HCT116 (cell line): Measurements from ENCODE around the gene PLCL2. TPM values are rescaled to one million over a fixed set of nuclear protein-coding genes. Genes with fewer than 3 reads are reported as not detected.

ENCODE experiments used
- ATAC-seq: fragments of 200-7000 bp; cut with Tn5 transposase; 2 replicates; pipeline ENCODE4 v1.9.1; 2020; ENCODE audit warnings: mild to moderate bottlenecking, moderate library complexity
- BruUV-seq: library from RNA; stranded (reverse); fragments of 400-500 nt; replicated peaks from 2 replicates; lab custom pipeline; 2021; lab: Mats Ljungman, UMichigan
- CTCF ChIA-PET: fragments of 300-600 bp; sonication (Branson Sonifier 250); formaldehyde crosslinking; loops from one replicate; lab custom pipeline; 2021; ENCODE audit warnings: antibody characterized with exemption; lab: Charles Lee
- POLR2A ChIA-PET: fragments of 300-600, 350-600 bp; sonication (Branson Sonifier 250); formaldehyde crosslinking; loops from one replicate; lab custom pipeline; 2021; ENCODE audit warnings: antibody characterized with exemption; lab: Charles Lee
- RAD21 ChIA-PET, 2 experiments: fragments of 300-600 bp; sonication (Branson Sonifier 250); formaldehyde crosslinking; loops; one replicate each; lab custom pipeline; 2023; ENCODE audit warnings: low total read pairs in 2 of 2; ENCODE audit not compliant: uncharacterized antibody in 2 of 2, unreplicated experiment in 2 of 2, low non-redundant PET in 1 of 2; lab: Charles Lee
- DNase-seq: peaks from one replicate; pipeline ENCODE4 v3.0.0-alpha.2; 2010; ENCODE audit warnings: low read depth, low spot score
- H2AFZ ChIP-seq: fragments of 200-600 bp; shearing (Covaris generic), sonication (generic); 2 replicates; pipeline ENCODE4 v1.6.1; 2017; ENCODE audit warnings: low read depth, mixed run types, mixed read lengths, antibody characterized with exemption, low read length; ENCODE audit not compliant: poor library complexity, severe bottlenecking
- H3K27ac ChIP-seq: 2 replicates; pipeline ENCODE4 v1.5.1; 2012; ENCODE audit warnings: low read depth, low read length
- H3K27me3 ChIP-seq: fragments of 200-600 bp; sonication (generic); 2 replicates; pipeline ENCODE4 v1.6.1; 2016; ENCODE audit warnings: mixed run types, low read length, mixed read lengths; ENCODE audit not compliant: insufficient read depth
- H3K36me3 ChIP-seq, 2 experiments: fragments of 200-500 bp in 1 of 2; fragments of 200-600 bp in 1 of 2; sonication (Bioruptor generic) in 1 of 2; sonication (generic) in 1 of 2; 2 replicates each; pipeline versions ENCODE4 v1.5.1 to v1.6.1; 2014 to 2016; ENCODE audit warnings: low read length in 2 of 2, inconsistent platforms in 1 of 2, mixed read lengths in 1 of 2, mixed run types in 1 of 2; ENCODE audit not compliant: insufficient read depth in 2 of 2, control insufficient read depth in 1 of 2
- H3K4me1 ChIP-seq, 2 experiments: fragments of 200-600 bp in 1 of 2; sonication (generic) in 1 of 2; 2 replicates each; pipeline versions ENCODE4 v1.5.1 to v1.6.1; 2012 to 2017; ENCODE audit warnings: low read length in 2 of 2, inconsistent platforms in 1 of 2, mild to moderate bottlenecking in 1 of 2, mixed read lengths in 1 of 2, mixed run types in 1 of 2, moderate library complexity in 1 of 2; ENCODE audit not compliant: insufficient read depth in 2 of 2, control insufficient read depth in 1 of 2
- H3K4me2 ChIP-seq: fragments of 200-600 bp; sonication (generic); 2 replicates; pipeline ENCODE4 v1.6.1; 2017; ENCODE audit warnings: mixed run types, low read length, mixed read lengths
- H3K4me3 ChIP-seq, 2 experiments: fragments of 200-600 bp in 1 of 2; sonication (generic) in 1 of 2; replicated peaks in 1 of 2; 2 replicates each; pipeline ENCODE4 v1.5.1; 2011 to 2016; ENCODE audit warnings: low read length in 2 of 2, control low read depth in 1 of 2, low read depth in 1 of 2, mild to moderate bottlenecking in 1 of 2, mixed read lengths in 1 of 2, mixed run types in 1 of 2
- H3K79me2 ChIP-seq: fragments of 200-600 bp; sonication (generic); 2 replicates; pipeline ENCODE4 v1.6.1; 2017; ENCODE audit warnings: mild to moderate bottlenecking, mixed run types, low read length, moderate library complexity, mixed read lengths; ENCODE audit not compliant: insufficient read depth
- H3K9ac ChIP-seq: fragments of 200-600 bp; sonication (generic); 2 replicates; pipeline ENCODE4 v1.6.1; 2016; ENCODE audit warnings: low read length, mixed read lengths
- H3K9me2 ChIP-seq: fragments of 200-600 bp; sonication (generic), shearing (Covaris generic); 2 replicates; pipeline ENCODE4 v1.6.1; 2017; ENCODE audit warnings: mixed run types, mild to moderate bottlenecking, moderate library complexity; ENCODE audit not compliant: insufficient read depth
- H3K9me3 ChIP-seq, 2 experiments: fragments of 200-500 bp in 1 of 2; fragments of 200-600 bp in 1 of 2; sonication (Bioruptor generic) in 1 of 2; sonication (generic) in 1 of 2; 2 replicates each; pipeline ENCODE4 v1.6.1; 2014 to 2017; ENCODE audit warnings: low read length in 2 of 2, mixed read lengths in 2 of 2, inconsistent platforms in 1 of 2, low read depth in 1 of 2, mild to moderate bottlenecking in 1 of 2, mixed run types in 1 of 2, moderate library complexity in 1 of 2; ENCODE audit not compliant: control insufficient read depth in 1 of 2, insufficient read depth in 1 of 2
- H4K20me1 ChIP-seq: fragments of 200-600 bp; sonication (generic), shearing (Covaris generic); 2 replicates; pipeline ENCODE4 v1.6.1; 2017; ENCODE audit warnings: mixed run types, mild to moderate bottlenecking, moderate library complexity; ENCODE audit not compliant: insufficient read depth
- ATF3 ChIP-seq: IDR thresholded peaks from 2 replicates; pipeline ENCODE4 v1.6.1; 2012
- CBX3 ChIP-seq: IDR thresholded peaks from 2 replicates; pipeline ENCODE4 v1.6.1; 2012; ENCODE audit warnings: low read depth
- EGR1 ChIP-seq: IDR thresholded peaks from 2 replicates; pipeline ENCODE4 v1.6.1; 2012; ENCODE audit warnings: low read depth
- ELF1 ChIP-seq: IDR thresholded peaks from 2 replicates; pipeline ENCODE4 v1.6.1; 2012; ENCODE audit warnings: low read depth, borderline replicate concordance
- EZH2 ChIP-seq: fragments of 200-600 bp; sonication (generic); IDR thresholded peaks from 2 replicates; pipeline ENCODE4 v1.6.1; 2017; ENCODE audit warnings: antibody characterized with exemption, mixed run types
- EZH2phosphoT487 ChIP-seq: fragments of 200-600 bp; IDR thresholded peaks from 2 replicates; pipeline ENCODE4 v1.6.1; 2018; ENCODE audit warnings: antibody characterized with exemption, borderline replicate concordance
- FOSL1 ChIP-seq: IDR thresholded peaks from 2 replicates; pipeline ENCODE4 v1.6.1; 2012; ENCODE audit warnings: low read depth
- JUND ChIP-seq: IDR thresholded peaks from 2 replicates; pipeline ENCODE4 v1.6.1; 2012
- MAX ChIP-seq: IDR thresholded peaks from 2 replicates; pipeline ENCODE4 v1.6.1; 2012
- POLR2A ChIP-seq: IDR thresholded peaks from 2 replicates; pipeline ENCODE4 v1.7.0; 2011; ENCODE audit warnings: borderline replicate concordance; ENCODE audit not compliant: insufficient read depth, insufficient read length; ENCODE audit errors: extremely low read depth
- REST ChIP-seq: IDR thresholded peaks from 2 replicates; pipeline ENCODE4 v1.6.1; 2012; ENCODE audit warnings: low read depth
- SIN3A ChIP-seq: IDR thresholded peaks from 2 replicates; pipeline ENCODE4 v1.6.1; 2012; ENCODE audit warnings: low read depth
- SP1 ChIP-seq: IDR thresholded peaks from 2 replicates; pipeline ENCODE4 v1.6.1; 2012; ENCODE audit warnings: low read depth
- SRF ChIP-seq: IDR thresholded peaks from 2 replicates; pipeline ENCODE4 v1.6.1; 2012; ENCODE audit warnings: low read depth
- TCF7L2 ChIP-seq: IDR thresholded peaks from 2 replicates; pipeline ENCODE4 v1.7.0; 2011; ENCODE audit warnings: borderline replicate concordance, inconsistent platforms; ENCODE audit not compliant: insufficient read depth, insufficient read length; ENCODE audit errors: extremely low read depth
- YY1 ChIP-seq: IDR thresholded peaks from 2 replicates; pipeline ENCODE4 v1.6.1; 2011; ENCODE audit warnings: low read length, low read depth, moderate library complexity, mild to moderate bottlenecking; ENCODE audit not compliant: insufficient replicate concordance; ENCODE audit errors: extremely low read depth
- intact Hi-C: fragments of 100-400 bp; cut with micrococcal nuclease; formaldehyde crosslinking; loops from 2 replicates; pipeline ENCODE4 v1.10.0; 2022
- total RNA-seq: library from RNA; stranded (reverse); gene quantifications from one replicate; pipeline ENCODE4 v1.2.1, GENCODE V29; 2021; ENCODE audit not compliant: unreplicated experiment

Gene PLCL2
- total RNA-seq, 1 experiment from 2014 or later, result 2.2 TPM

GRCh38 chr3:16918683-16919025, 33.9 kb downstream of the PLCL2 start:
- Histone ChIP-seq H3K27me3 (no peaks in the 10 kb centered on the region), H3K9me2 (no peaks in the 10 kb centered on the region), H3K4me3 (no peak overlapping the region), H3K9ac (no peak overlapping the region), H2AFZ (no peak overlapping the region), H3K27ac (no peak overlapping the region), H3K36me3 (no peaks in the 10 kb centered on the region), H3K79me2 (no peaks in the 10 kb centered on the region), H3K4me1 (peaks cover 0 to 9% of the 10 kb centered on the region in 2 experiments; a peak in 1 of 4 replicates), H4K20me1 (no peaks in the 10 kb centered on the region), H3K4me2 (no peak overlapping the region), H3K9me3 (no peaks in the 10 kb centered on the region)
- CTCF ChIA-PET, result interaction anchor here (1.3 kb wide), 1 partner anchor 9 kb away, joined by 3 read pairs; no protein-coding TSS in a partner anchor
- POLR2A ChIA-PET, result no interaction called here
- intact Hi-C loops, result no loop called here
- no peak for DNase-seq
- no peak for ATAC-seq
- RAD21 ChIA-PET, result no interaction called here
- no TSS peak for BruUV-seq
- TF ChIP-seq POLR2A, result no peak
- TF ChIP-seq SIN3A, result no peak
- no peak for TF ChIP-seq YY1
- no peak for TF ChIP-seq ATF3
- no peak for TF ChIP-seq MAX
- TF ChIP-seq FOSL1, result no peak
- no peak for TF ChIP-seq SP1
- no peak for TF ChIP-seq EZH2phosphoT487
- TF ChIP-seq CBX3, result no peak
- TF ChIP-seq SRF, result no peak
- no peak for TF ChIP-seq JUND
- TF ChIP-seq REST, result no peak
- no peak for TF ChIP-seq EGR1
- no peak for TF ChIP-seq ELF1
- no peak for TF ChIP-seq EZH2
- no peak for TF ChIP-seq TCF7L2
